Vagina (tissue), 2 donors: ENCODE results near the gene CELF4. TPM values are rescaled to one million over a fixed set of nuclear protein-coding genes. Genes with fewer than 3 reads are reported as not detected.

ENCODE experiments used
- DNase-seq, 2 donors: peaks; one replicate each; pipeline ENCODE4 v3.0.0-alpha.2; 2017; ENCODE audit errors: extremely low spot score in 2 of 2
- H3K27ac ChIP-seq: fragments of 200-600 bp; sonication (generic); one replicate; pipeline ENCODE4 v1.5.1; 2019
- H3K27me3 ChIP-seq: fragments of 200-600 bp; sonication (generic); one replicate; pipeline ENCODE4 v1.5.1; 2019
- H3K36me3 ChIP-seq, 2 donors: fragments of 200-600 bp; sonication (generic); one replicate each; pipeline ENCODE4 v1.5.1; 2017 to 2019
- H3K4me1 ChIP-seq: fragments of 200-600 bp; sonication (generic); one replicate; pipeline ENCODE4 v1.5.1; 2019
- H3K4me3 ChIP-seq, 2 donors: fragments of 200-600 bp; sonication (generic); 1 replicate in 1 of 2; 2 replicates in 1 of 2; pipeline ENCODE4 v1.5.1; 2016 to 2019
- H3K9me3 ChIP-seq: fragments of 200-600 bp; sonication (generic); one replicate; pipeline ENCODE4 v1.5.1; 2019
- POLR2A ChIP-seq, 2 donors: fragments of 450-650 bp; IDR thresholded peaks; one replicate each; pipeline ENCODE4 v1.6.1; 2017; ENCODE audit warnings: antibody characterized with exemption in 2 of 2, mild to moderate bottlenecking in 2 of 2, moderate library complexity in 2 of 2
- POLR2AphosphoS5 ChIP-seq, 2 donors: sonication (generic); formaldehyde crosslinking; IDR thresholded peaks; one replicate each; pipeline ENCODE4 v1.9.0; 2017; ENCODE audit warnings: antibody characterized with exemption in 2 of 2, mild to moderate bottlenecking in 2 of 2, low read depth in 1 of 2; ENCODE audit not compliant: insufficient read depth in 1 of 2
- intact Hi-C: fragments of 100-400 bp; cut with DNase I; formaldehyde crosslinking; loops from one replicate; pipeline ENCODE4 v1.15.1; 2023
- total RNA-seq: library from RNA; depleted of rRNA; stranded (reverse); fragments of >200 nt; gene quantifications from one replicate; pipeline ENCODE4 v1.2.3, GENCODE V29; 2016
- TF ChIP-seq, protein P1 (sequence below), 3 experiments: fragments of 450-650 bp in 2 of 3; fragments of 200-600 bp in 1 of 3; sonication (generic) in 1 of 3; IDR thresholded peaks; one replicate each; pipeline ENCODE4 v1.5.1; 2017 to 2019; ENCODE audit warnings: antibody characterized with exemption in 3 of 3, mild to moderate bottlenecking in 2 of 3, moderate library complexity in 2 of 3

The CELF4 gene
- total RNA-seq, 1 donor from 2014 or later: 2.2 TPM

DNA sequence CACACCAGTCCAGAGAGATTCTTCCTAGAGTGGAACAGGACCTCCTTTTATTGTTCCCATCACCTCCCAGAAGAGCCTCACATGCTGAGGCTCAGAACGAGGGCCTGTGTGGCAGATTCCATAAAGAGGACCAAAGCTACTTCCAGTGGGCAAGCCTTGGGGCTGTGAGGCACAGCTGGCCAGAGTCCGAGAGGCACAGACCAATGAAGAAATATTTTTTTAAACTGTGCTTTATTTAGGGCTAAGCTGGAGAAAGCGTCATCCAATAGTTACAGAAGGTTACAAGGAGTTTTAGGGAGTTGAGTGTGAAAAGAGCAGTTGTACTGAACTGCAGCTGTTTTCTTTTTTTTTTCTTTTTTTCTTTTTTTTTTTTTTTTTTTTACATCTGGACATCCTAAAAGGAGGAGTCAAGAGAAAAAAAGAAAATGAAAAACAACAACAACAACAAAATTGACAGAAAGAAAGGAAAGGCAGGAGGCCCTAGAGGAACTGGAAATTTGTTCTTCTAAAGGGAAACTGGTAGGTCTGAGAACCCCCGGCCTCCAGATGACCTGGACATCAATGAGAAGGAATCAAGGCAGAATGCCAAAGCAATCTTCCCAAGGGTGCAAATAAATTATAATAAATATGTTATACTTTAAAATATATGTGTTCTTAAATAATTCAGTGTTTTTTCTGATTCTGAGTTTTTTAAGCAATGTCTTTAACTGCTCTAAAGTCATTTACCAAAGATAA, 322.6 kb downstream of the CELF4 start:
- H3K4me1 ChIP-seq: no peaks in the 10 kb centered on the region
- TF ChIP-seq POLR2AphosphoS5 (IDR thresholded peaks at IDR 0.05; ENCODE audit: insufficient read depth in 1 of 2, low read depth in 1 of 2): no peak
- TF ChIP-seq, protein P1, sequence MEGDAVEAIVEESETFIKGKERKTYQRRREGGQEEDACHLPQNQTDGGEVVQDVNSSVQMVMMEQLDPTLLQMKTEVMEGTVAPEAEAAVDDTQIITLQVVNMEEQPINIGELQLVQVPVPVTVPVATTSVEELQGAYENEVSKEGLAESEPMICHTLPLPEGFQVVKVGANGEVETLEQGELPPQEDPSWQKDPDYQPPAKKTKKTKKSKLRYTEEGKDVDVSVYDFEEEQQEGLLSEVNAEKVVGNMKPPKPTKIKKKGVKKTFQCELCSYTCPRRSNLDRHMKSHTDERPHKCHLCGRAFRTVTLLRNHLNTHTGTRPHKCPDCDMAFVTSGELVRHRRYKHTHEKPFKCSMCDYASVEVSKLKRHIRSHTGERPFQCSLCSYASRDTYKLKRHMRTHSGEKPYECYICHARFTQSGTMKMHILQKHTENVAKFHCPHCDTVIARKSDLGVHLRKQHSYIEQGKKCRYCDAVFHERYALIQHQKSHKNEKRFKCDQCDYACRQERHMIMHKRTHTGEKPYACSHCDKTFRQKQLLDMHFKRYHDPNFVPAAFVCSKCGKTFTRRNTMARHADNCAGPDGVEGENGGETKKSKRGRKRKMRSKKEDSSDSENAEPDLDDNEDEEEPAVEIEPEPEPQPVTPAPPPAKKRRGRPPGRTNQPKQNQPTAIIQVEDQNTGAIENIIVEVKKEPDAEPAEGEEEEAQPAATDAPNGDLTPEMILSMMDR (IDR thresholded peaks at IDR 0.05): no peak
- no peak for TF ChIP-seq POLR2A (IDR thresholded peaks at IDR 0.05)
- intact Hi-C loops: no loop called here
- H3K9me3 ChIP-seq: no peaks in the 10 kb centered on the region
- no peak overlapping the region for H3K27ac ChIP-seq
- no peak for DNase-seq
- H3K4me3 ChIP-seq: no peak overlapping the region
- H3K27me3 ChIP-seq: no peaks in the 10 kb centered on the region
- no peaks in the 10 kb centered on the region for H3K36me3 ChIP-seq

DNA sequence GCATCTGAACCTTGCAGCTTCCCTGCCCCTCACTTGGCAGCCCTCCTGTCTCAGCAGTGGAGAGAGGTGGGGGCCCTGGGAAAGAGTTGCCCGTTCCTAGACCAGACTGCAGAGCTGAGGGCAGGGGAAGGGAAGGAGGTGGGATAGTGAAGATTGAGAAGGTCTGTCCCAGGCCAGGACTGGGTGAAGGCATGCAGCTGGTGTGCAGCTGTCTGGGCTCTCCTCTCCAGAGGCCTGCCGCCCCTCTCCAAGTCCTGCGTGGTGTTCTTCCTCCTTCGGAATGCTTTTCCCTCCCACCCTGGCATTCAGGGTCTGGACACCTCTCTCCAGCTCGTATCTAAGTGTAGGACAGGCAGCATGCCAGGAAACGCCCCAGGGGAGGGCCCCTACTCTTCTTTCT, 323.5 kb downstream of the CELF4 start:
- TF ChIP-seq POLR2AphosphoS5 (IDR thresholded peaks at IDR 0.05; ENCODE audit: insufficient read depth in 1 of 2, low read depth in 1 of 2) (no peak), POLR2A (IDR thresholded peaks at IDR 0.05) (no peak)
- TF ChIP-seq, protein P1 (IDR thresholded peaks at IDR 0.05): no peak
- no peaks in the 10 kb centered on the region for H3K9me3 ChIP-seq
- intact Hi-C loops: no loop called here

DNA sequence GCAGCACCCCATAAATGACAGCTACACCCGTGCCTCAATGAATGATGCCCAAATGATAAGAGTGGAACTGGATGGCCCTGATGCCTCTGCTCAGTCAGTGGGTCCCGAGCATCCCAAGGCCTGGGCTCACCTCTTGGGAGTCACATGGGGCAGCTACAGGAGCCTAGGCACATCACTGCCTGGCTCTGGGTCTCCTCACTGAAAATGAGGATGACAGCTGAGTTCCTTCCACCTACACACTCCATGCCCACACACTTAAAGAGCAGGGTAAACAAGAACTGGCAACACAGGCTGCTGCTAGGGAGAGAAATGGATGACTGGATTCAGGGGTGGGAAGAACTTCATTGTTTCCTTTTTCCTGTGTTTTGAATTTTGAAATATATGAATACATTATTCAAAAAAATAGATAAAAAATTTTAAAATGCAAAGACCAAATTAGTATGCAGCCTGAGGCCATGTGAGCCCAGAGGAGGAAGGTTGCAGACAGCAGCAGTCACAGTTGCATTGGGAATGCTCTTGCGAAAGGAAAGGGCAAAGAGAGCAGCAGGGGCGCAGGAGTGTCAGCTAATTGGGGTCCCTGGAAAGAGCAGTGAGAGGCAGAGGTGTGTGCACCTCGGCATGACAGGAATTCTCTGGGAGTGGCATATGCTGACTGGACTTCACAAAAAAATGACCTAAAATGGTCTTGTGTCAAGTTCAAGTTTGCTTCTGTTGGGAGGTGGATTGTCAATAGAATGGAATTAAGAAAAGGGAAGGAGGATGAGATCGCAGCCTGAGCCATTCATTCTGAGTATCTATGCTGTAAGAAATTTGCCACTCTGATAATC, 327.1 kb downstream of the CELF4 start:
- H3K27ac ChIP-seq: no peak overlapping the region
- H3K9me3 ChIP-seq: no peaks in the 10 kb centered on the region
- no peak overlapping the region for H3K4me3 ChIP-seq
- no peak for TF ChIP-seq POLR2A (IDR thresholded peaks at IDR 0.05)
- TF ChIP-seq, protein P1 (IDR thresholded peaks at IDR 0.05): no peak
- TF ChIP-seq POLR2AphosphoS5 (IDR thresholded peaks at IDR 0.05; ENCODE audit: insufficient read depth in 1 of 2, low read depth in 1 of 2): no peak
- H3K36me3 ChIP-seq: no peaks in the 10 kb centered on the region
- intact Hi-C loops: no loop called here
- no peak for DNase-seq
- H3K4me1 ChIP-seq: no peaks in the 10 kb centered on the region
- H3K27me3 ChIP-seq: no peaks in the 10 kb centered on the region

More for the DNA sequence above, 323.5 kb downstream of the CELF4 start:
- H3K4me1 ChIP-seq: no peaks in the 10 kb centered on the region
- no peak overlapping the region for H3K27ac ChIP-seq
- H3K4me3 ChIP-seq: no peak overlapping the region
- DNase-seq: no peak
- no peaks in the 10 kb centered on the region for H3K27me3 ChIP-seq
- H3K36me3 ChIP-seq: no peaks in the 10 kb centered on the region

DNA sequence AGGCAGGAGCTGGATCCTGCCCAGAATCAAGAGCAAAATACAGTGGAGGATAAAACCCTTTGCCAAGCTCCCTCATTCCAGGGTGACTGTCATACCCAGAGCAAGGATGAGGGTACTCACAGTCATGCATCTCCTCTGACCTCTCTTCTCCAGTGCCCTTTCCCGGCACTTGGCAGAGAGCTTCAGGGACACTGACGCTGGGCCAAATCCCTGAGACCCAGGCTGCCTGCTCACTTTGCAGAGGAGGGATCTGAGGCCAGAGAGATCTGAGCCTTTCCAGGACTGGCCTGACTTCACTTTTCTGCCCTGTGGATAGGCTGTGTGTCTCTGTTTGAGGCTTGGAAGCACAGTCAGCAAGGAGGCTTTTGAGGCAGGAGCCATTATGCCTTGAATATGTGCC, 330.0 kb downstream of the CELF4 start:
- Histone ChIP-seq H3K4me1 (no peaks in the 10 kb centered on the region), H3K27me3 (no peaks in the 10 kb centered on the region), H3K27ac (no peak overlapping the region), H3K36me3 (no peaks in the 10 kb centered on the region), H3K9me3 (no peaks in the 10 kb centered on the region), H3K4me3 (no peak overlapping the region)
- TF ChIP-seq POLR2AphosphoS5 (IDR thresholded peaks at IDR 0.05; ENCODE audit: insufficient read depth in 1 of 2, low read depth in 1 of 2) (no peak), POLR2A (IDR thresholded peaks at IDR 0.05) (no peak)
- TF ChIP-seq, protein P1 (IDR thresholded peaks at IDR 0.05): no peak
- intact Hi-C loops: no loop called here
- no peak for DNase-seq

DNA sequence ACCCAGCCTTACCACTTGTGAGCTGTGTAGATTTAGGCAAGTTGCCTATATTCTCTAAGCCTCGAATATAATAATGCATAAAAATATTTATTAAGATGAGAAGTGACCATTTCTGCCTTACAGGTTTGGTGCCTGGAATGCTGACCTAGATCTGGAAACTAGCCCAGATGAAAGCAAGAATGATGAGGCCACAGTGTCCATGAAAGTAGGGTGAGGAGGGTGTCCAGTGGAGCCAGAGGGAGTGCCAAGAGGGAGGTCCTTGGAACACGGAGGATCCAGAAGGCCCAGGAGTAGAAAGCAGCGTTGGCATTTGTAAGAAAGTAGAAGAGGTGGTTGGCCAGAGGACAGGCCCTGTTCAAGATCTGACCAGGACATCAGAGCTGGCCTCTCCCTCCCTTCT, 334.3 kb downstream of the CELF4 start:
- H3K36me3 ChIP-seq: no peaks in the 10 kb centered on the region
- DNase-seq: no peak

More for the DNA sequence above, 334.3 kb downstream of the CELF4 start:
- intact Hi-C loops: no loop called here
- H3K27ac ChIP-seq: no peak overlapping the region
- H3K4me3 ChIP-seq: no peak overlapping the region
- no peaks in the 10 kb centered on the region for H3K27me3 ChIP-seq
- no peak for TF ChIP-seq POLR2A (IDR thresholded peaks at IDR 0.05)
- TF ChIP-seq, protein P1 (IDR thresholded peaks at IDR 0.05): no peak
- no peak for TF ChIP-seq POLR2AphosphoS5 (IDR thresholded peaks at IDR 0.05; ENCODE audit: insufficient read depth in 1 of 2, low read depth in 1 of 2)
- no peaks in the 10 kb centered on the region for H3K9me3 ChIP-seq
- H3K4me1 ChIP-seq: no peaks in the 10 kb centered on the region
